HG03064 (cell line): ENCODE data around the gene MRAS.

Source experiments
- ATAC-seq: cut with Tn5 transposase; IDR thresholded peaks from one replicate; pipeline ENCODE4 v1.9.1; 2021; ENCODE audit warnings: low read depth; ENCODE audit not compliant: unreplicated experiment

MRAS gene

GRCh38 chr3:138338811-138339210 lies 9.6 kb upstream of the MRAS start:
- ATAC-seq, result no peak

DNA sequence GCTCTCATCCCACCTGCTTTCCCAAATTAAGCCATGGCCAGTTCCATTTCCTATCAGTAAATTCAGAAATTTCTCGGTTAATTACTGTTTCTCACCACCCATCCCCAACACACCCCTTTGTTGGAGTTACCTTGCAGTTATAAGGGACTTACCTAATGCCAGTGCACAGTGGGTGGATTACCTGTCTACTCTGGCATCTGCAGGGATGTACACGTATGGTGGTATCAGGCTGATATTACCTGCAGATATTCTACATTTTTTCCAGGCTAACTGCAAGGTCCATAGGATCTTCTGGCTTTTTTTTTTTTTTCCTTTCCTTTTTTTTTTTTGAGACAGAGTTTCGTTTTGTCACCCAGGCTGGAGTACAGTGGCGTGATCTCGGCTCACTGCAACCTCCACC lies 7.9 kb upstream of the MRAS start:
- ATAC-seq, result no peak

DNA sequence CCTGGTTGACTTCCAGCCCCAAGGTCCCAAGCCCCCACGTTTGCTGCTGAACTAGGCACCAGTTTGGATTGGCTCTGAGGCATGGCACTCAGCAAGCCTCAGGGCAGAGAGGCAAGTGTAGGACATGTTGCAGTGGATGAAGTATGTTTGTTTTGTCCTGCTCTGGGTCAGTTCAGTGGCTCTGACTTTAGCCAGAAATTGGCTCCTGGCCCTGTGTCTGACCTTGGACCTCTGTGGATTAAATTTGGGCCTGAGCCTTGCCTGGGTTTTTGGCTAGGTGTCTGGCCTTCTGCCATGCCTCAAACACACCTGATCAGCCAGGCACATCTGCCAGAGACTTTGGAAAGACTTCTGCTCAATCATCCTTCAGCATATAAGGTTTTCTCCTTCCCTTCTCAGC lies 3.6 kb upstream of the MRAS start:
- no peak for ATAC-seq

- no peak for ATAC-seq
Observed at GRCh38 chr3:138348754-138349739, 668 bp downstream of the MRAS start.

- no peak for ATAC-seq
Observed at GRCh38 chr3:138349926-138350665, 1.7 kb downstream of the MRAS start.

DNA sequence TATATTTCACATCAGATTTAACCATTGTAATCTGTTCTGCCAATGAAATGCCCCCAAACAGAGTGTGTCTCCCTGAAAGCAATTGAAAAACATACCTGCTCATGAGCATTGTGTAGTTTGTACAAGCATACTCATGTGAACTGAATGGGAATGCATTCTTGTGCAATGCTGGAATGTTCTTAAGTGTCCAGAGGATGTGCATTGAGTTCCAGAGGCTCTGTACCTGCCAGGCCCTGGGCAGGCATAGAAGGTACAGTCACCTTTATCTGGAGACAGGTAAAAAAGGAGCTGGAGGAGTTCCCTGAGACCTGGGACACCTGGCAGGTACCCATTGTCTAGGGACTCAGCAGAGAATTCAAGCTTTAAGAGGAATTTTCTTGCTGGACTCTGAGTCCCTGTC lies 2.8 kb downstream of the MRAS start:
- no peak for ATAC-seq

DNA sequence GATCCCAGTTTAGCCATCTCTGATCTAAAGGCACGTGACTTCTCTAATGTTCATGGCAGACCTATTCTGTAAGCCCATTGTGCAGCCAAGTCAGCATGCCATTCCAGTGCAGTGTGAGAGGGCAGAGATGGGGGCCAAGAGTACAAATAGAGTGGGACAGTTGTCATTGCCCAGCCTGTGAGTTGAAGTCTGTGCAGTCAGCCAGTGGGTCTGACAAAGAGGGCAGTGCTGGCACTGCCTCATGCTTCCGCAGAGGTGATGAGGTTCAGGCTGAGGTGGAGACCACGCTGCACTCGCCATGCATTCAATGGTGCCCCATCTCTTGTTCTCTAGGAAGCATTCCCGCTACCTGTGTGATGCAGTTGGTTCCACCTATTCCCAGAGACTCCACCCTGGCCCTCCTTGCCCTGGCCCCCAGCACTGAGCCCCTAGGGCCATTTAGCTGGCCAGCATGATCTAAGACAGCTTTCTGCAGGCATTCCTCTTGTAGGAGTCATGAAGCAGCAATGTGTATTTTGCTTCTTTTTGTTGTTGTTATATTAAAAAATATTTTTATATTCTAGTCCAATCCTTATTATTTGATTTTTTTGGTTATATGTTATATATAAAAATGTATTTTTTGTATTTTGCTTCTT lies 3.7 kb downstream of the MRAS start:
- no peak for ATAC-seq

- ATAC-seq, result no peak
Observed at GRCh38 chr3:138354376-138354775, 6.0 kb downstream of the MRAS start.

DNA sequence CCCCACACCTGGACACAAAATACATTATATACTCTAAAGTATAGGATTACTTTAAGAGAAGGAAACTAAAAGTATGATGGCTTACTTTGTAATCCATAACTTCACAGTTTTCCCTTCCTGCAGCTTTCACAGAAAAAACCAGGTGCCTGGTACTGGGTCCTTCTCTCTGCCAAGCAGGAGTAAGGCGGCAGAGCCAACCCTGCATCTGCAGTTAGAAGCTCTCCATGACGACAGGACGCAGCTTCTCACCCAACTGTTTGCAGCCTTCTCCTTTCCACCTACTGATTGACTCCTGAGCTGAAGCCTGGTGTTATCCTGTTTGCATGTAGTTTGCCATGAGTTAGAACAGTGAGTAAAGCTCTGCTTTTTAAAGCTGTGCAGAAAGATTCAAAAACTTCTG lies 6.7 kb downstream of the MRAS start:
- no peak for ATAC-seq

- no peak for ATAC-seq
Observed at GRCh38 chr3:138356730-138357405, 8.5 kb downstream of the MRAS start.

- no peak for ATAC-seq
Observed at GRCh38 chr3:138359148-138359918, 11.0 kb downstream of the MRAS start.

DNA sequence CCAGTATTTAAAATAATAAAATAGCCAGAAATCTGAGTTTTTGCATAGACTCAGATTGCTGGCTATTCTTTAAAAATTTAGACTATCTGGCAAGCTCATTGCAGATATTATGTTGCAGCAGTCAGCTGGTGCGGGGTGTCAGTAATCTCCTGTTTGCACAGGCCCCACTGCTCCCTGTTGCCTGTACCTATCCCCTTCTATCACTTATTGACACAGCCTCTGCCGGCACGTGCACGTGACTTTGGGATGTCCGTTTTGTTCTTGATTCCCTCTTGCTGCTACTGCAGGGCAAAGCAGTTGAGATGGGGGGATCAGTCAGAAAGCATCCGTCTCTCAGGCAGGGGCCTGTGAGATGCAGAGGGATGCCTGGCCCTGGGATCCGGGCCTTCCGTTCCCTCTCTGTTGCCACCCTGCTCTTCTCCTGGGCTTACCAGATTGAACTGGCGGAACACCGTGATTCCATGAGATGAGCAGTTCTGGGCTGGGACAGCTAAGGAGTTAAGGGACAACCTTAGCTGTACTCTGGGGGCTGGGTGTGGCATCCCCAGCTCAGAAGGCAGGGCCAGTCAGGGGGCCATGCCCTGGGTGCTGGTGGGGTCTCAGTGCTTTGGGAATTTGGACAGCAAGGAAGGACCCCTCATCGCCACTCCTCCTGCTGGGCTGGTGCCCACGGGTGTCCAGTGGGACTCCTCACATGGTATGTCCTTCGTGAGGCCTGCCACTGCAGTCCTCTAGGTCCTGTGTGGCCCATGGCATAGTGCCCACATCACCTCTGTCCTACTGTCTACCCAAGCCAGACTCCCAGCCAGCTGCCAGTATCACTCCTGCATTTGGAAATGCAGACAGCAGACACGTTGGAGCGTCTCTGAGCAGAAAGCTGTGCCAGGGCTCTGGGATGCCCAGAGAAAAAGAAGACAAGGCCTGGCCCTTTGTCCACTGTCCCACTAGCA lies 11.8 kb downstream of the MRAS start:
- ATAC-seq, result no peak

- no peak for ATAC-seq
Observed at GRCh38 chr3:138360869-138361525, 12.6 kb downstream of the MRAS start.

DNA sequence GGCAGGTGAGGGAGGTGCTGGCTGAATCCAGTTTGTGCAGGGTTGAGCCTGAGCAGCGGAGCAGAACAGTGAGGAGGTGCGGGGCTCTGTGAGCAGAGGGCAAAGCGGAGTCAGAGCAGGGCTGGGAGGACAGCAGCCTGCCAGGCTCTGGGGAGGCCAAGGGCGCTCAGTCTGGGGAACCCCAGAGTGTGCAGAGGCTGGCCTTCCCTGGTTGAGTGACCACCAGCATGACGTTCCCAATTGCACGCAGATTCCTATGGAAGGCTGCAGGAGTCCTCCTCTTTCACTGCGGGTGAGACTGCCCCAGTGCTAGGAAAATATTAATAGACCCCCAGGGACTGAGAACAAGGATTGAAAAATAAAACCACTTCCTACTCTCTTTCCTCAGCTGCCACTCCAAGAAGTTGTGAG lies 13.2 kb downstream of the MRAS start:
- ATAC-seq, result no peak

- ATAC-seq, result no peak
Observed at GRCh38 chr3:138362538-138362937, 14.2 kb downstream of the MRAS start.

GRCh38 chr3:138363322-138363721 lies 14.9 kb downstream of the MRAS start:
- no peak for ATAC-seq

- ATAC-seq, result no peak
Observed at GRCh38 chr3:138364356-138365252, 16.2 kb downstream of the MRAS start.

- ATAC-seq, result no peak
Observed at GRCh38 chr3:138365253-138365555, 16.8 kb downstream of the MRAS start.
